ENCODE data around the gene SLC66A2.

- TF ChIP-seq CTCF (IDR thresholded peaks at IDR 0.05) (no peak), POLR2AphosphoS5 (IDR thresholded peaks at IDR 0.05) (no peak)
Observed at GRCh38 chr18:79987566-79987965, 36.1 kb upstream of the SLC66A2 start.

All from transverse colon (tissue), 4 donors.